Tibial nerve (tissue), 4 donors: Measurements from ENCODE around the gene NOS3. TPM values are rescaled to one million over a fixed set of nuclear protein-coding genes. Genes with fewer than 3 reads are reported as not detected.

Source experiments
- DNase-seq, 2 donors: peaks; one replicate each; pipeline ENCODE4 v3.0.0-alpha.2; 2019; ENCODE audit warnings: low spot score in 2 of 2
- H3K27ac ChIP-seq, 4 donors: fragments of 200-600 bp; sonication (generic) in 3 of 4; one replicate each; pipeline ENCODE4 v1.5.1; 2017 to 2019; ENCODE audit warnings: mild to moderate bottlenecking in 1 of 4
- H3K27me3 ChIP-seq, 2 donors: fragments of 200-600 bp; sonication (generic) in 1 of 2; one replicate each; pipeline versions ENCODE4 v1.5.1 to v1.6.0; 2017 to 2019
- H3K36me3 ChIP-seq, 3 donors: fragments of 200-600 bp; sonication (generic); one replicate each; pipeline ENCODE4 v1.5.1; 2018 to 2019
- H3K4me1 ChIP-seq, 4 donors: fragments of 200-600 bp; sonication (generic) in 3 of 4; one replicate each; pipeline ENCODE4 v1.5.1; 2017 to 2019
- H3K4me3 ChIP-seq, 4 donors: fragments of 200-600 bp; sonication (generic) in 3 of 4; one replicate each; pipeline ENCODE4 v1.5.1; 2017 to 2019; ENCODE audit warnings: mild to moderate bottlenecking in 1 of 4, moderate library complexity in 1 of 4
- H3K9me3 ChIP-seq, 4 donors: fragments of 200-600 bp; sonication (generic) in 3 of 4; one replicate each; pipeline ENCODE4 v1.5.1; 2017 to 2019
- EP300 ChIP-seq, 2 donors: sonication (generic); formaldehyde crosslinking; IDR thresholded peaks; one replicate each; pipeline ENCODE4 v1.6.1; 2017; ENCODE audit warnings: antibody characterized with exemption in 2 of 2, mild to moderate bottlenecking in 1 of 2
- POLR2A ChIP-seq, 2 donors: fragments of 450-650 bp; IDR thresholded peaks; one replicate each; pipeline ENCODE4 v1.6.1; 2017; ENCODE audit warnings: antibody characterized with exemption in 2 of 2, mild to moderate bottlenecking in 2 of 2, moderate library complexity in 2 of 2
- WGBS, 2 donors: methylation state at CpG; one replicate each; pipeline ENCODE4 v1.1.5; 2018; 5-methylcytosine and 5-hydroxymethylcytosine counted together
- total RNA-seq, 4 donors: library from RNA; depleted of rRNA; stranded (reverse); fragments of >200 nt; gene quantifications; one replicate each; pipeline ENCODE4 v1.1.0, GENCODE V29; 2016
- TF ChIP-seq, protein P1 (sequence below), 5 experiments: fragments of 200-600 bp in 3 of 5; fragments of 450-650 bp in 2 of 5; sonication (generic) in 3 of 5; IDR thresholded peaks; one replicate each; pipeline ENCODE4 v1.5.1; 2016 to 2019; ENCODE audit warnings: antibody characterized with exemption in 5 of 5, mild to moderate bottlenecking in 3 of 5, moderate library complexity in 2 of 5

NOS3 gene
- total RNA-seq, 4 donors from 2014 or later, result 20.3 to 38.1 (median 23.8) TPM

DNA sequence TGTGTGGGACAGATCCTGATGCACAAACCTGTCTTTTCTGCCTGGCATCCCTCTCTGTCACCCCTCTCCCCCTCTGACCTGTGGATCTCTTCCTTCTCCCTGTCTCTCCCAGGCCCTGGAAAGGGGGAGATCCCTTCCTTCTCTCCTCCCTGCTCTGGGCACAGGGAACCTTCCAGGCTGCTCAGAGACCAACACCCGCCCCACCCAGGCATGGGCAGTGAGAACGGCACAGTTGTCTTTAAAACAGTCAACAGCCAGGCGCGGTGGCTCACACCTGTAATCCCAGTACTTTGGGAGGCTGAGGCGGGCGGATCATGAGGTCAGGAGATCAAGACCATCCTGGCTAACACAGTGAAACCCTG, 47.4 kb upstream of the NOS3 start:
- H3K4me3 ChIP-seq, result no peak overlapping the region
- 84 to 99% methylated on average over 6 of the region's 6 CpGs for WGBS, 2 donors
- H3K9me3 ChIP-seq, result no peaks in the 10 kb centered on the region
- peaks cover 0 to 24% of the 10 kb centered on the region in 2 donors for H3K27me3 ChIP-seq
- no peak overlapping the region for H3K27ac ChIP-seq
- TF ChIP-seq POLR2A (IDR thresholded peaks at IDR 0.05) (no peak), EP300 (IDR thresholded peaks at IDR 0.05) (no peak)
- TF ChIP-seq, protein P1, sequence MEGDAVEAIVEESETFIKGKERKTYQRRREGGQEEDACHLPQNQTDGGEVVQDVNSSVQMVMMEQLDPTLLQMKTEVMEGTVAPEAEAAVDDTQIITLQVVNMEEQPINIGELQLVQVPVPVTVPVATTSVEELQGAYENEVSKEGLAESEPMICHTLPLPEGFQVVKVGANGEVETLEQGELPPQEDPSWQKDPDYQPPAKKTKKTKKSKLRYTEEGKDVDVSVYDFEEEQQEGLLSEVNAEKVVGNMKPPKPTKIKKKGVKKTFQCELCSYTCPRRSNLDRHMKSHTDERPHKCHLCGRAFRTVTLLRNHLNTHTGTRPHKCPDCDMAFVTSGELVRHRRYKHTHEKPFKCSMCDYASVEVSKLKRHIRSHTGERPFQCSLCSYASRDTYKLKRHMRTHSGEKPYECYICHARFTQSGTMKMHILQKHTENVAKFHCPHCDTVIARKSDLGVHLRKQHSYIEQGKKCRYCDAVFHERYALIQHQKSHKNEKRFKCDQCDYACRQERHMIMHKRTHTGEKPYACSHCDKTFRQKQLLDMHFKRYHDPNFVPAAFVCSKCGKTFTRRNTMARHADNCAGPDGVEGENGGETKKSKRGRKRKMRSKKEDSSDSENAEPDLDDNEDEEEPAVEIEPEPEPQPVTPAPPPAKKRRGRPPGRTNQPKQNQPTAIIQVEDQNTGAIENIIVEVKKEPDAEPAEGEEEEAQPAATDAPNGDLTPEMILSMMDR (IDR thresholded peaks at IDR 0.05), result no peak
- DNase-seq, result no peak
- no peaks in the 10 kb centered on the region for H3K36me3 ChIP-seq
- H3K4me1 ChIP-seq, result peaks cover 0 to 26% (median 19%) of the 10 kb centered on the region in 4 donors

DNA sequence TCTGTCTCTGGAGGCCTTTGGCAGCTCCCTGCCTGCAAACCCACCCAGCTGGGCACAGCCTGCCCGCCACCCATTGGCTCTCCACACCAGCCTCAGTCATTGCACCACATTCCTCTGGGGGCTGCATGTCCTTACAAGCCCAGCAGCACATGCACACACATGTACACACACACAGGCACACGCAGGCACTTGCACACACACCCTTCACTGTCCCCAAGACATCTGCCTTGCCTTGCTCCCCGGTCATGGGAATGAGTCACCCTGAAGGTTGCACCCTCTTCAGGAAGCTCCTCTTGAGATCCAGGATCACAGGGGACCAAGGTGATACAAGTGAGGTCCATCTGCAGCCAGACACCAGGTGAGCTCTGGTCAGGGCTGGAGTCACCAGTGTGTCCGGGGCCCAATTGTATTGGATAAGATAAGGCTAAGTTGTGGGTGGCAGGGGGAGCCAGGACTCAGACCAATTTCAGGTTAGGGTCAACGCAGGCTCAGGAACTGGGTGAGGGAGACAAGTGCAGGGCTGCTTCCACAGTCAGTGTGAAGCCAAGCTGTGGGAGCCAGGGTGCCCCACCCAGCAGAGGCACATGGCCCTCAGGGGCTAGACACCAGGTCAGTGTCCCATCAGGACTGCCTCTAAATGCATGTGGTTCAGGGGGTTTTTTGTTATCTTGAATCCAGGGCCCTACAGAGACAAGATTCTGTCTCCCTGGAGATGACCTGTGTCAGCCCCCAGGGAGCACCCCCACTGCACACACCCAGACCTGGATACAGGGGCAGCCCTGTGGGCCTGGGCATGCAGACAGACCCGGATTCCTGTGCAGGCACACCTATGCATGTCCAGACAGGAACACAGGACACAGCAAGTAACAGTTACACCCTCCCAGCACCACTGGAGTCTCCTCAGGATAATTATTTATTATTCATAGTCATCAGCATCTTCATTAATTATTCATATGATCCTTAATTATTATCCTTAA, 46.5 kb upstream of the NOS3 start:
- Histone ChIP-seq H3K4me1 (peaks cover 0 to 24% (median 19%) of the 10 kb centered on the region in 4 donors), H3K27me3 (peaks cover 0 to 24% of the 10 kb centered on the region in 2 donors), H3K27ac (peak overlapping the region; percentile 69 to 92 (median 86)), H3K9me3 (no peaks in the 10 kb centered on the region), H3K36me3 (no peaks in the 10 kb centered on the region), H3K4me3 (no peak overlapping the region)
- DNase-seq, result peak in 1 of 2 donors; percentile 4
- WGBS, 2 donors, result 83 to 87% methylated on average over 6 of the region's 6 CpGs
- TF ChIP-seq POLR2A (IDR thresholded peaks at IDR 0.05), result no peak
- no peak for TF ChIP-seq EP300 (IDR thresholded peaks at IDR 0.05)
- TF ChIP-seq, protein P1 (IDR thresholded peaks at IDR 0.05), result no peak

DNA sequence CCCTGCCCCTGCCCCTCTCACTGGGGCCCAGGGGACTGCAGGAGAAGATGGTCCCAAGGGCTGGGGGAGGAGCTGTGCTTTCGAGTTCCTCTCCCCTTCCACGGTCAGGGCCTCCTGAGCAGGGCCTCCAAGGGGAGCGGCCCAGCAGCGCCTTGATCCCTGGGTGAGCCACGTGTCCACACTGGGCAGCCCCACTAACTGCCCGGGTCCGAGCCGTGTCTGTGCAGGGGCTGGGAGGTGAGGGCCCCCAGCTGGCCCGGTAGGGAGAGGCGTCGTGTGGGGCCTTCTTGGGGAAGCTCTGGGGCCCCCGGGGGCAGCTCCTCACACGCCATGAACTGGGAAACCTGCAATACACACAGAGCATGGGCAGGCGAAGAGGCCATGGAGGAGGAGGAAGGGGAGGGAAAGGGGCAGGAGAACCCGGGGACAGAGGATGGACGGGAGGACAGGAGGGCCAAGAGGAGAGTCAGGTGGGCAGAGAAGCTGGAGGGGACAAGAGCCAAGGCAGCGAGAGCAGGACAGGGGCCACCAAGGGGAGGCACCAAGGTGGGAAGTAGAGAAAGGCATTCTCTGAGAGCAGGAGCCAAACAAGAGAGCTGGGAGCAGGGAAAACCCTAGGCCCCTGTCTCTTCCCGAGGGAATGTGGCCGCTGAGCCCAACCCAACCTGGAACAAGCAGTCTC, 45.5 kb upstream of the NOS3 start:
- DNase-seq, result peak in 1 of 2 donors; percentile 8
- Histone ChIP-seq H3K27ac (peak overlapping the region; percentile 69 to 92 (median 86)), H3K27me3 (peaks cover 0 to 27% of the 10 kb centered on the region in 2 donors), H3K36me3 (no peaks in the 10 kb centered on the region), H3K4me1 (peaks cover 0 to 24% (median 19%) of the 10 kb centered on the region in 4 donors), H3K4me3 (no peak overlapping the region), H3K9me3 (no peaks in the 10 kb centered on the region)
- 33 to 40% methylated on average over 15 to 19 of the region's 19 CpGs for WGBS, 2 donors
- TF ChIP-seq POLR2A (IDR thresholded peaks at IDR 0.05), result no peak

DNA sequence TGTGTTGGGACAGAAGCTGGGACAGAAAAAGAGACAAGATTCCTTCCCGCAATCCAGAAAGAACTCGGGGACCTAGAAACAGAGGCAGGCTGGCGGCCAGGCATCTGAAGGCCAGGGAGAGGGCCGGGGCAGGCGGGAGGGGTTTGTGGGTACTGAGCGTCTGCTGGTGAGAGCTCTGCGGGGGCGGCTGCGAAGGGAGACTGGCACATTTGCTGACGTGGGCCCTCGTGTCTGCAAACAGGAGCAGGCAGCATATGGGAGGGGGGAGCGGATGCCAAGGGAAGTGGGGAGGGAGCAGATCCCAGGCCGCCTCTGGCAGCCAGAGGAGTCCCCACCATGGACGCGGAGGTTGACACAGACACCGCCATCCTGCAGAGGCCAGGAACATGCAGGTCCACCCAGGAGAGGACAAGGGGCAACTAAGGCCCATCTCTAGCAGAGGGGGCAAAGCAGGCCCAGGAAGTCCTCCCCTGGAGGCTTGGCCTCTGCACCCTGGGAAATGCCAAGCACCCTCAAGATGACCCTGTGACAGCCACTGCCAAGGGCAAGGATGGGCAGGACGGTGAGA, 44.9 kb upstream of the NOS3 start:
- H3K36me3 ChIP-seq, result no peaks in the 10 kb centered on the region
- H3K27me3 ChIP-seq, result peaks cover 0 to 33% of the 10 kb centered on the region in 2 donors
- peak in 1 of 2 donors; percentile 40 for TF ChIP-seq POLR2A (IDR thresholded peaks at IDR 0.05)
- peak; percentile 66 to 76 for TF ChIP-seq EP300 (IDR thresholded peaks at IDR 0.05)
- TF ChIP-seq, protein P1 (IDR thresholded peaks at IDR 0.05), result no peak
- peak overlapping the region; percentile 69 to 92 (median 86) for H3K27ac ChIP-seq
- DNase-seq, result peak; percentile 15 to 39
- WGBS, 2 donors, result 40 to 51% methylated on average over 17 of the region's 17 CpGs
- H3K4me1 ChIP-seq, result peaks cover 0 to 24% (median 19%) of the 10 kb centered on the region in 4 donors
- no peaks in the 10 kb centered on the region for H3K9me3 ChIP-seq
- H3K4me3 ChIP-seq, result no peak overlapping the region

DNA sequence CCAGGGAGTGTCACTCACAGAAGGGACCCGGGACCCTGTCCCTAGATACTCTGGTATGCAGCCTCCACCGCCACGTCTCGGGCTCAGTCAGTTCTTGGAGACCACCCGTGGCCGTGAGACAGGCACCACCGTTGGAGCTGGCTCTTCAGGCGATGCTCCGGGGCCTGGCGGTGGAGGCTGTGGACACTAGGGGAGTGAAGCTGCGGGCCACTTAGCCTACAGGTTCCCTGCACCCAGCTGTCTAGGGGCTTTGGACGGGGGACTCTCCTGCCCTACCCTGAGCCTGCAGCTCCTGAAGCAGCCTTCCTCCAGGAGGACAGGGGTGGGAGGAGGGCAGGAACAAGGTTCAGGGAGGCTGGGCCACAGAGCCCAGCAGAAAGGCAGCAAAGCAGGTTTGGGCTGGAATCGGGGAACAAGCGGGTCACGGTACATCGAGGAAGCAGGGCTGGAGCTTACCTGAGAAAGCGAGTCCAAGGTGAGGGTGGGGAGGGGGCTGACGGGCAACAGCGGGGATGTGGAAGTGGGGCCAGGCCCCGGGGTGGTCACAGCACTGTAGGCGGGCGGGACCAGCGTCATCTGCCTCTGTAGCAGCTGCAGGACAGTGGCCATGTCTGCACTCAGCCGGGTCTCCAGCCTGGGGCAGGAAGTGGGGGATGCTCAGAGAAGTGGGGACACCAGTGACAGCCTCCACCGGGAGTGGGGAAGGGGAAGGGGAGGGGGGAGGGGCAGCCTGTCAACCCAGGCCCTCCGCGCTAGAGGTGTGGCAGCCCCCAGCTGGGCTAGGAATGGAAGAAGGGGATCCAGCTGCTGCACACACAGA, 44.2 kb upstream of the NOS3 start:
- no peaks in the 10 kb centered on the region for H3K36me3 ChIP-seq

More for the DNA sequence above, 44.2 kb upstream of the NOS3 start:
- WGBS, 2 donors, result 71 to 81% methylated on average over 12 to 27 of the region's 27 CpGs
- TF ChIP-seq POLR2A (IDR thresholded peaks at IDR 0.05), result no peak
- TF ChIP-seq, protein P1 (IDR thresholded peaks at IDR 0.05), result no peak
- no peak for TF ChIP-seq EP300 (IDR thresholded peaks at IDR 0.05)
- H3K4me3 ChIP-seq, result no peak overlapping the region
- peaks cover 0 to 24% (median 19%) of the 10 kb centered on the region in 4 donors for H3K4me1 ChIP-seq
- H3K9me3 ChIP-seq, result no peaks in the 10 kb centered on the region
- H3K27ac ChIP-seq, result peak overlapping the region; percentile 67 to 90 (median 84)
- DNase-seq, result no peak
- H3K27me3 ChIP-seq, result peaks cover 0 to 34% of the 10 kb centered on the region in 2 donors
